ENCODE results near the gene FOXP1. TPM values are rescaled to one million over a fixed set of nuclear protein-coding genes. Genes with fewer than 3 reads are reported as not detected.

Gene FOXP1
- total and polyA plus RNA-seq, 2 of the 13 experiments (the other 11 are each of a cell fraction or from before 2014, with no cell fraction given), result 40.4 to 59.0 TPM

DNA sequence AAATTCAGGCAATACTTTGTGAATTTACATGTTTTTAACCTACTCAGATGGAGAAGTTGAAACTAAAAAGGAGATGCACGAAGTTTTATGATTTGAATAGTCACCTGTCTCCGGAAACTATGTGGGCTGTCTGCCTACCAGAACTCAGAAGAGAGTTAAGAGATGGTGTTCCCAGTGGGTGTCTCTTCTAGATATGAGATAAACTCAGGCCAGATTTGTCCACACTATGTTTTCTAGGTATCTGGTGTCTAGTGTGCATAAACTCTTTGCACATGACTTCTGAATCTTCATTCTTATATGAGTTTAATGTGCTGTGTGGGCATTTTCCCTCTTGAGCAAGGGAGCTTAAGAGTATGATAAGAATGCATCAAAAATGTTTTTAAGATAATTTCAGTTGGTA, 222.8 kb downstream of the FOXP1 start:
- Histone ChIP-seq H3K36me3 (replicated peaks in 1 of 2; ENCODE audit: control insufficient read depth in 1 of 2, insufficient read depth in 2 of 2, low read length in 2 of 2) (peaks cover 0 to 19% of the 10 kb centered on the region in 2 experiments; a peak in 3 of 5 replicates), H3K79me2 (ENCODE audit: insufficient read depth, low read length) (no peaks in the 10 kb centered on the region), H3K9ac (ENCODE audit: insufficient read depth, low read depth, low read length) (no peak overlapping the region), H3K27ac (ENCODE audit: extremely low read length, insufficient read depth, low read length) (no peak overlapping the region), H3K4me3 (replicated peaks in 1 of 3; ENCODE audit: insufficient read depth in 1 of 3, low read depth in 2 of 3, low read length in 3 of 3) (no peak overlapping the region), H3K9me3 (ENCODE audit: low read length) (no peaks in the 10 kb centered on the region), H4K20me1 (ENCODE audit: insufficient read depth, low read length) (no peaks in the 10 kb centered on the region), H3K27me3 (ENCODE audit: control insufficient read depth in 1 of 2, insufficient read depth in 2 of 2, low read length in 2 of 2) (no peaks in the 10 kb centered on the region), H3K4me2 (ENCODE audit: low read depth, low read length) (no peak overlapping the region), H3K4me1 (ENCODE audit: insufficient read depth, low read length) (no peaks in the 10 kb centered on the region), H2AFZ (ENCODE audit: low read length) (no peak overlapping the region)
- intact Hi-C loops (cut with micrococcal nuclease; ENCODE audit: unreplicated experiment), result no loop called here
- no peak for FAIRE-seq
- BruUV-seq (replicated peaks), result no TSS peak
- in situ Hi-C loops (cut with HindIII; ENCODE audit: extremely low pct_ligation_motif_present, low pct_unique_long_range_greater_than_20kb), result no loop called here
- no peak for TF ChIP-seq DPF2 (CRISPR knock-in tag; IDR thresholded peaks at IDR 0.05; ENCODE audit: borderline replicate concordance, low read depth)
- TF ChIP-seq MAFF (IDR thresholded peaks at IDR 0.05; ENCODE audit: low read depth, low read length), result 0 out of 2 replicates have a peak, but pooled peaks have one; percentile 9
- TF ChIP-seq ZSCAN20 (CRISPR knock-in tag; IDR thresholded peaks at IDR 0.05; ENCODE audit: borderline replicate concordance), result no peak
- 0 out of 4 replicates have a peak, but pooled peaks of 1 of the 2 experiments have one; percentile 31 for TF ChIP-seq MAFK (conservative IDR thresholded peaks at IDR 0.05 in 1 of 2, IDR thresholded peaks at IDR 0.05 in 1 of 2; ENCODE audit: low read length in 2 of 2)
- WGBS (ENCODE audit: low lambda C conversion rate), result 100% methylated on average over 2 of the region's 2 CpGs
- POLR2A ChIA-PET, result no interaction called here
- CTCF ChIA-PET (ENCODE audit: low intra/inter-chr PET ratio, low total read pairs), result no interaction called here
- ATAC-seq, result no peak
- no peak for DNase-seq (ENCODE audit: low spot score)

DNA sequence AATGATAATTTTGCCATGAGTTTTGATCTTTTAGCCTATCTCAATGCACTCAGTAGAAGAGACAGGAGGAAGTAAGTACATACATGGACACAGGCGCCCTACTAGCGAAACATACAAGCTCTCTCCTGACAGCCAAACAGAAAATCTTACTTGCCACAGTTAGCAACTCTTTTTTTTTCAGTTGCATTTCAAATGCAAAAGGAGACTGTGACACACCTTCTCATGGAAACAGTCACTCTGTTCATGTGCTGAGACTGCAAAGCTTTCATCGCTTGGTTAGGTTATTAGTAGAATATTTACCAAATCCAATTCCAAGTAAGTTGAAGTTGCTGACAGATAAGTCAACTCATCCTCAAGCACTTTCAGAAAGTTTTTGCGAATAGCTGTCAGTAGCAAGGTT, 223.3 kb downstream of the FOXP1 start:
- 97% methylated on average over 4 of the region's 4 CpGs for whole genome bisulfite sequencing (ENCODE audit: low lambda C conversion rate)
- Histone ChIP-seq H4K20me1 (ENCODE audit: insufficient read depth, low read length) (no peaks in the 10 kb centered on the region), H3K9ac (ENCODE audit: insufficient read depth, low read depth, low read length) (no peak overlapping the region), H3K4me1 (ENCODE audit: insufficient read depth, low read length) (no peaks in the 10 kb centered on the region), H2AFZ (ENCODE audit: low read length) (no peak overlapping the region), H3K27me3 (ENCODE audit: control insufficient read depth in 1 of 2, insufficient read depth in 2 of 2, low read length in 2 of 2) (no peaks in the 10 kb centered on the region), H3K4me3 (replicated peaks in 1 of 3; ENCODE audit: insufficient read depth in 1 of 3, low read depth in 2 of 3, low read length in 3 of 3) (no peak overlapping the region), H3K9me3 (ENCODE audit: low read length) (no peaks in the 10 kb centered on the region), H3K36me3 (replicated peaks in 1 of 2; ENCODE audit: control insufficient read depth in 1 of 2, insufficient read depth in 2 of 2, low read length in 2 of 2) (peaks cover 0 to 24% of the 10 kb centered on the region in 2 experiments; a peak in 3 of 5 replicates), H3K79me2 (ENCODE audit: insufficient read depth, low read length) (no peaks in the 10 kb centered on the region), H3K27ac (ENCODE audit: extremely low read length, insufficient read depth, low read length) (no peak overlapping the region), H3K4me2 (ENCODE audit: low read depth, low read length) (no peak overlapping the region)
- POLR2A ChIA-PET, result no interaction called here
- no TSS peak for BruUV-seq (replicated peaks)
- intact Hi-C loops (cut with micrococcal nuclease; ENCODE audit: unreplicated experiment), result no loop called here
- CTCF ChIA-PET (ENCODE audit: low intra/inter-chr PET ratio, low total read pairs), result no interaction called here
- TF ChIP-seq MTF2 (CRISPR knock-in tag; IDR thresholded peaks at IDR 0.05; ENCODE audit: borderline replicate concordance), result no peak
- TF ChIP-seq CBX1 (IDR thresholded peaks at IDR 0.05; ENCODE audit: low read depth), result no peak
- TF ChIP-seq ZNF329 (CRISPR knock-in tag; IDR thresholded peaks at IDR 0.05; ENCODE audit: low read depth), result no peak
- no peak for TF ChIP-seq GATAD2A (CRISPR knock-in tag; IDR thresholded peaks at IDR 0.05)
- TF ChIP-seq, protein P1, sequence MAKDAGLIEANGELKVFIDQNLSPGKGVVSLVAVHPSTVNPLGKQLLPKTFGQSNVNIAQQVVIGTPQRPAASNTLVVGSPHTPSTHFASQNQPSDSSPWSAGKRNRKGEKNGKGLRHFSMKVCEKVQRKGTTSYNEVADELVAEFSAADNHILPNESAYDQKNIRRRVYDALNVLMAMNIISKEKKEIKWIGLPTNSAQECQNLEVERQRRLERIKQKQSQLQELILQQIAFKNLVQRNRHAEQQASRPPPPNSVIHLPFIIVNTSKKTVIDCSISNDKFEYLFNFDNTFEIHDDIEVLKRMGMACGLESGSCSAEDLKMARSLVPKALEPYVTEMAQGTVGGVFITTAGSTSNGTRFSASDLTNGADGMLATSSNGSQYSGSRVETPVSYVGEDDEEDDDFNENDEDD (CRISPR knock-in tag; IDR thresholded peaks at IDR 0.05; ENCODE audit: borderline replicate concordance), result no peak
- no peak for TF ChIP-seq HOMEZ (CRISPR knock-in tag; IDR thresholded peaks at IDR 0.05; ENCODE audit: low read depth)
- TF ChIP-seq RARG (CRISPR knock-in tag; IDR thresholded peaks at IDR 0.05; ENCODE audit: low read depth), result no peak
- TF ChIP-seq ZSCAN21 (CRISPR knock-in tag; IDR thresholded peaks at IDR 0.05; ENCODE audit: borderline replicate concordance), result no peak
- TF ChIP-seq, protein P2, sequence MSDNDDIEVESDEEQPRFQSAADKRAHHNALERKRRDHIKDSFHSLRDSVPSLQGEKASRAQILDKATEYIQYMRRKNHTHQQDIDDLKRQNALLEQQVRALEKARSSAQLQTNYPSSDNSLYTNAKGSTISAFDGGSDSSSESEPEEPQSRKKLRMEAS (IDR thresholded peaks at IDR 0.05), result no peak
- no peak for TF ChIP-seq SYNCRIP (IDR thresholded peaks at IDR 0.05; ENCODE audit: insufficient read depth, low read depth, low read length)
- TF ChIP-seq ZNF839 (CRISPR knock-in tag; IDR thresholded peaks at IDR 0.05; ENCODE audit: borderline replicate concordance), result no peak
- TF ChIP-seq PHF5A (CRISPR knock-in tag; IDR thresholded peaks at IDR 0.05; ENCODE audit: low read depth, unreplicated experiment), result no peak
- TF ChIP-seq NCOA2 (CRISPR knock-in tag; IDR thresholded peaks at IDR 0.05), result no peak
- TF ChIP-seq ZNF737 (CRISPR knock-in tag; IDR thresholded peaks at IDR 0.05; ENCODE audit: borderline replicate concordance), result no peak
- ATAC-seq (no peak), DNase-seq (ENCODE audit: low spot score) (no peak), FAIRE-seq (no peak)
- in situ Hi-C loops (cut with HindIII; ENCODE audit: extremely low pct_ligation_motif_present, low pct_unique_long_range_greater_than_20kb), result no loop called here
